ENCODE results near the gene NUP188.

DNA sequence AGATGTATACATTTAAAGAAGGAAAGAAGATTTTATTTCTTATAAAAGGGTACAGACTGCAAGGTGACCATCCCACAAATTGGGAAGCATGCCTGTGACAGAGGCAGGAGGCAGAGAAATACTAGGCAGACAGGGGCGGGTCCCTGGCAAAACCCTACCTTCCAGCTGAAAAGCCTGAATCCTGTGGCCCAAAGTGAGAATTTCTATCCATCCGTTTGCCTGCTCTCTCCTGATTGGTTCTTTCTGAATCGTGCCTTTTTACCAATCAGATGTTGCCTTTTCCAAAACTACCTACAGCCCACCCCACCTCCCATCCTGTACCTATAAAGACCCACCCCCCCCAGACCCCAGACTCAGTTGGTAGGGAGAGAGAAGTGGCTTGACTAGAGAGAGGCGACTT, 84.0 kb downstream of the NUP188 start:
- TF ChIP-seq POLR2A (IDR thresholded peaks at IDR 0.05) = no peak
- TF ChIP-seq, protein P1, sequence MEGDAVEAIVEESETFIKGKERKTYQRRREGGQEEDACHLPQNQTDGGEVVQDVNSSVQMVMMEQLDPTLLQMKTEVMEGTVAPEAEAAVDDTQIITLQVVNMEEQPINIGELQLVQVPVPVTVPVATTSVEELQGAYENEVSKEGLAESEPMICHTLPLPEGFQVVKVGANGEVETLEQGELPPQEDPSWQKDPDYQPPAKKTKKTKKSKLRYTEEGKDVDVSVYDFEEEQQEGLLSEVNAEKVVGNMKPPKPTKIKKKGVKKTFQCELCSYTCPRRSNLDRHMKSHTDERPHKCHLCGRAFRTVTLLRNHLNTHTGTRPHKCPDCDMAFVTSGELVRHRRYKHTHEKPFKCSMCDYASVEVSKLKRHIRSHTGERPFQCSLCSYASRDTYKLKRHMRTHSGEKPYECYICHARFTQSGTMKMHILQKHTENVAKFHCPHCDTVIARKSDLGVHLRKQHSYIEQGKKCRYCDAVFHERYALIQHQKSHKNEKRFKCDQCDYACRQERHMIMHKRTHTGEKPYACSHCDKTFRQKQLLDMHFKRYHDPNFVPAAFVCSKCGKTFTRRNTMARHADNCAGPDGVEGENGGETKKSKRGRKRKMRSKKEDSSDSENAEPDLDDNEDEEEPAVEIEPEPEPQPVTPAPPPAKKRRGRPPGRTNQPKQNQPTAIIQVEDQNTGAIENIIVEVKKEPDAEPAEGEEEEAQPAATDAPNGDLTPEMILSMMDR (IDR thresholded peaks at IDR 0.05 in 8 of 11, conservative IDR thresholded peaks at IDR 0.05 in 3 of 11) = no peak
- no peak for TF ChIP-seq POLR2AphosphoS5 (IDR thresholded peaks at IDR 0.05)
